Endothelial cell of umbilical vein (primary cell): ENCODE results near the gene TM4SF20. TPM values are rescaled to one million over a fixed set of nuclear protein-coding genes. Genes with fewer than 3 reads are reported as not detected.

Experiments used
- BruUV-seq: library from RNA; stranded (reverse); fragments of 400-500 nt; replicated peaks from 2 replicates; lab custom pipeline; 2021; lab: Mats Ljungman, UMichigan
- CTCF ChIA-PET: fragments of 300-600, 350-600 bp; sonication (Branson Sonifier 250); formaldehyde crosslinking; loops from one replicate; lab custom pipeline; 2021; ENCODE audit warnings: antibody characterized with exemption, inconsistent platforms; lab: Charles Lee
- POLR2A ChIA-PET: fragments of 300-600, 350-600 bp; sonication (Branson Sonifier 250); formaldehyde crosslinking; loops from one replicate; lab custom pipeline; 2021; ENCODE audit warnings: antibody characterized with exemption, inconsistent platforms; lab: Charles Lee
- DNase-seq: peaks from one replicate; pipeline ENCODE4 v3.0.0-alpha.2; 2011; ENCODE audit warnings: low read depth, low spot score
- FAIRE-seq: peaks from 2 replicates; lab custom pipeline; 2011; peaks lifted over from hg19 to GRCh38; lab: Jason Lieb, UNC
- H2AFZ ChIP-seq: 2 replicates; pipeline ENCODE4 v1.6.0; 2012; ENCODE audit warnings: low read depth, low read length, control low read depth, inconsistent platforms
- H3K27ac ChIP-seq: 2 replicates; pipeline ENCODE4 v1.5.1; 2011; ENCODE audit warnings: low read depth, mild to moderate bottlenecking, control low read depth, low read length, moderate library complexity; ENCODE audit not compliant: insufficient read depth
- H3K27me3 ChIP-seq, 2 experiments: 2 replicates each; pipeline versions ENCODE4 v1.6.0 to v1.6.1; 2011; ENCODE audit warnings: low read length in 2 of 2, mixed read lengths in 1 of 2; ENCODE audit not compliant: control insufficient read depth in 2 of 2, insufficient read depth in 2 of 2
- H3K36me3 ChIP-seq, 2 experiments: 2 replicates in 1 of 2; 3 replicates in 1 of 2; pipeline ENCODE4 v1.5.1; 2011; ENCODE audit warnings: low read length in 2 of 2, mild to moderate bottlenecking in 1 of 2, moderate library complexity in 1 of 2; ENCODE audit not compliant: control insufficient read depth in 2 of 2, insufficient read depth in 2 of 2; ENCODE audit errors: extremely low read depth in 1 of 2
- H3K4me1 ChIP-seq: 3 replicates; pipeline ENCODE4 v1.5.1; 2011; ENCODE audit warnings: mild to moderate bottlenecking, low read length; ENCODE audit not compliant: control insufficient read depth, insufficient read depth; ENCODE audit errors: extremely low read depth
- H3K4me2 ChIP-seq: 2 replicates; pipeline ENCODE4 v1.6.1; 2011; ENCODE audit warnings: low read length, control low read depth, mixed read lengths; ENCODE audit not compliant: insufficient read depth
- H3K4me3 ChIP-seq, 3 experiments: fragments of 200-600 bp in 1 of 3; sonication (generic), shearing (Covaris generic) in 1 of 3; replicated peaks in 1 of 3; 2 replicates each; pipeline ENCODE4 v1.5.1; 2011 to 2016; ENCODE audit warnings: control low read depth in 3 of 3, low read length in 3 of 3, mild to moderate bottlenecking in 2 of 3, inconsistent platforms in 1 of 3, low read depth in 1 of 3, moderate library complexity in 1 of 3; ENCODE audit not compliant: insufficient read depth in 1 of 3
- H3K79me2 ChIP-seq: 2 replicates; pipeline ENCODE4 v1.6.0; 2012; ENCODE audit warnings: low read length, inconsistent platforms; ENCODE audit not compliant: control insufficient read depth, insufficient read depth
- H3K9ac ChIP-seq: replicated peaks from 2 replicates; pipeline ENCODE3; 2011; ENCODE audit warnings: low read length, control low read depth; ENCODE audit not compliant: insufficient read depth; ENCODE audit errors: extremely low read depth
- H3K9me1 ChIP-seq: replicated peaks from 3 replicates; pipeline ENCODE4 v1.6.0; 2011; ENCODE audit warnings: mild to moderate bottlenecking, low read length; ENCODE audit not compliant: control insufficient read depth, insufficient read depth; ENCODE audit errors: extremely low read depth
- H3K9me3 ChIP-seq: replicated peaks from 2 replicates; pipeline ENCODE4 v1.5.1; 2012; ENCODE audit warnings: low read length, inconsistent platforms; ENCODE audit not compliant: control insufficient read depth, insufficient read depth
- H4K20me1 ChIP-seq: replicated peaks from 2 replicates; pipeline ENCODE3; 2011; ENCODE audit warnings: mild to moderate bottlenecking, low read length; ENCODE audit not compliant: control insufficient read depth, insufficient read depth; ENCODE audit errors: extremely low read depth
- EZH2 ChIP-seq: IDR thresholded peaks from 2 replicates; pipeline ENCODE4 v1.6.1; 2012; ENCODE audit warnings: borderline replicate concordance, low read depth, mild to moderate bottlenecking, moderate library complexity, low read length, inconsistent platforms; ENCODE audit not compliant: severe bottlenecking
- FOS ChIP-seq: IDR thresholded peaks from 2 replicates; pipeline ENCODE4 v1.6.1; 2011; ENCODE audit warnings: mild to moderate bottlenecking, low read length, moderate library complexity, borderline replicate concordance; ENCODE audit not compliant: insufficient read depth
- GATA2 ChIP-seq: IDR thresholded peaks from 2 replicates; pipeline ENCODE4 v1.7.0; 2011; ENCODE audit warnings: low read depth, mild to moderate bottlenecking, moderate library complexity, mixed read lengths, low read length; ENCODE audit not compliant: insufficient read length, insufficient read depth
- JUN ChIP-seq: IDR thresholded peaks from 2 replicates; pipeline ENCODE4 v1.6.1; 2011; ENCODE audit warnings: borderline replicate concordance, low read depth; ENCODE audit not compliant: insufficient read length, insufficient read depth
- MAX ChIP-seq: IDR thresholded peaks from 2 replicates; pipeline ENCODE4 v1.6.1; 2011; ENCODE audit not compliant: insufficient read depth, insufficient read length
- MYC ChIP-seq: IDR thresholded peaks from one replicate; pipeline ENCODE4 v1.6.1; 2011; ENCODE audit warnings: mild to moderate bottlenecking, low read depth, low read length
- POLR2A ChIP-seq: IDR thresholded peaks from 2 replicates; pipeline ENCODE4 v1.6.1; 2012; ENCODE audit warnings: low read depth, mild to moderate bottlenecking, control low read depth, low read length
- POLR2AphosphoS5 ChIP-seq: IDR thresholded peaks from 2 replicates; pipeline ENCODE4 v1.6.1; 2012; ENCODE audit warnings: low read depth, mild to moderate bottlenecking, control low read depth, low read length, moderate library complexity; ENCODE audit not compliant: insufficient read depth
- dilution Hi-C: fragments of 300-500 bp; cut with MboI; formaldehyde crosslinking; loops from one replicate; pipeline ENCODE4 v1.15.0; 2019; ENCODE audit warnings: low sequenced_read_pairs; ENCODE audit not compliant: extremely low pct_ligation_motif_present
- intact Hi-C: fragments of 100-400 bp; cut with micrococcal nuclease; formaldehyde crosslinking; loops from one replicate; pipeline ENCODE4 v1.10.0; 2022
- polyA plus RNA-seq, 4 experiments: library from polyadenylated mRNA; depleted of rRNA in 3 of 4; stranded (reverse) in 3 of 4; unstranded in 1 of 4; fragments of >200 nt; gene quantifications; 2 replicates each; pipeline versions ENCODE4 v1.2.1 to v1.2.3, GENCODE V29; 2011 to 2012; ENCODE audit warnings: missing spikeins in 1 of 4
- total RNA-seq: library from RNA; stranded (reverse); gene quantifications from 2 replicates; pipeline ENCODE4 v1.2.3, GENCODE V29; 2021
- TF ChIP-seq, protein P1 (sequence below), 2 donors: IDR thresholded peaks; 1 replicate in 1 of 2; 2 replicates in 1 of 2; pipeline ENCODE4 v1.5.1; 2011; ENCODE audit warnings: low read length in 2 of 2, mild to moderate bottlenecking in 2 of 2, moderate library complexity in 2 of 2, control low read depth in 1 of 2, inconsistent platforms in 1 of 2, low read depth in 1 of 2; ENCODE audit not compliant: insufficient read depth in 1 of 2; ENCODE audit errors: extremely low read depth in 1 of 2

TM4SF20 gene
- total and polyA plus RNA-seq, 2 donors (not counting 3 experiments of a cell fraction or from before 2014, with no cell fraction given), result not detected

DNA sequence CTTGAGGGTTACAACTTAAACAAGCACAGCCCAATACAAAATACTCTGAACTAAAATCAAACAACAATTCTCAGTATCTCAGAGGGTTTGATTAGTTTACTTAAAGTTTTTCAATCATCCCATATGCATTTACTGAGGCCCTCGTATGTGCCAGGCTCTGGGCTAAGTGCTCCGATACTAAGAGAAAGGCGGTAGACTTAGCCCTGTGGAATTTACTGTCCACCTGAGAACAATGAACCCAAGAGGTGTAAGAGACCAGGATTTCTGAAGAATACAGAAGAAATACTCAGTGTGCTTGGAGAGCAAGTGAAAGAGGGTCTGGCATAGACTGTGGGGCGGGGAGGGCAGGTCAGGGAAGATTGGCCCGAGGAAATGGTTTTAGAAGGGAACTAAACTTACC, 33.8 kb upstream of the TM4SF20 start:
- Histone ChIP-seq H3K4me3 (no peak overlapping the region), H3K36me3 (no peaks in the 10 kb centered on the region), H3K79me2 (no peaks in the 10 kb centered on the region), H4K20me1 (no peaks in the 10 kb centered on the region), H3K4me2 (no peak overlapping the region), H2AFZ (no peak overlapping the region), H3K27me3 (no peaks in the 10 kb centered on the region), H3K4me1 (peaks cover 8% of the 10 kb centered on the region), H3K27ac (no peak overlapping the region), H3K9me3 (no peaks in the 10 kb centered on the region), H3K9me1 (no peaks in the 10 kb centered on the region), H3K9ac (no peak overlapping the region)
- CTCF ChIA-PET, result no interaction called here
- DNase-seq (no peak), FAIRE-seq (no peak)
- no TSS peak for BruUV-seq
- no peak for TF ChIP-seq JUN
- TF ChIP-seq MAX, result no peak
- no peak for TF ChIP-seq MYC
- TF ChIP-seq POLR2A, result no peak
- no peak for TF ChIP-seq EZH2
- TF ChIP-seq FOS, result no peak
- no peak for TF ChIP-seq POLR2AphosphoS5
- no peak for TF ChIP-seq GATA2
- TF ChIP-seq, protein P1, sequence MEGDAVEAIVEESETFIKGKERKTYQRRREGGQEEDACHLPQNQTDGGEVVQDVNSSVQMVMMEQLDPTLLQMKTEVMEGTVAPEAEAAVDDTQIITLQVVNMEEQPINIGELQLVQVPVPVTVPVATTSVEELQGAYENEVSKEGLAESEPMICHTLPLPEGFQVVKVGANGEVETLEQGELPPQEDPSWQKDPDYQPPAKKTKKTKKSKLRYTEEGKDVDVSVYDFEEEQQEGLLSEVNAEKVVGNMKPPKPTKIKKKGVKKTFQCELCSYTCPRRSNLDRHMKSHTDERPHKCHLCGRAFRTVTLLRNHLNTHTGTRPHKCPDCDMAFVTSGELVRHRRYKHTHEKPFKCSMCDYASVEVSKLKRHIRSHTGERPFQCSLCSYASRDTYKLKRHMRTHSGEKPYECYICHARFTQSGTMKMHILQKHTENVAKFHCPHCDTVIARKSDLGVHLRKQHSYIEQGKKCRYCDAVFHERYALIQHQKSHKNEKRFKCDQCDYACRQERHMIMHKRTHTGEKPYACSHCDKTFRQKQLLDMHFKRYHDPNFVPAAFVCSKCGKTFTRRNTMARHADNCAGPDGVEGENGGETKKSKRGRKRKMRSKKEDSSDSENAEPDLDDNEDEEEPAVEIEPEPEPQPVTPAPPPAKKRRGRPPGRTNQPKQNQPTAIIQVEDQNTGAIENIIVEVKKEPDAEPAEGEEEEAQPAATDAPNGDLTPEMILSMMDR (IDR thresholded peaks at IDR 0.05; ENCODE audit: extremely low read depth in 1 of 2, insufficient read depth in 1 of 2, low read depth in 1 of 2, low read length in 2 of 2), result no peak
- dilution Hi-C loops (no loop called here), intact Hi-C loops (no loop called here)
- POLR2A ChIA-PET, result no interaction called here
